Progenitor cell of endocrine pancreas (in vitro differentiated cells): Measurements from ENCODE around the gene CNTN2. TPM values are rescaled to one million over a fixed set of nuclear protein-coding genes. Genes with fewer than 3 reads are reported as not detected.

ENCODE experiments used
- DNase-seq: peaks from one replicate; pipeline ENCODE4 v3.0.0; 2021; ENCODE audit warnings: low spot score; ENCODE audit not compliant: unreplicated experiment
- H3K27ac Mint-ChIP-seq: 2 replicates; pipeline ENCODE4 v1.8.0; 2021; ENCODE audit warnings: mild to moderate bottlenecking, moderate library complexity, mixed read lengths
- H3K27me3 Mint-ChIP-seq: 2 replicates; pipeline ENCODE4 v1.8.0; 2021; ENCODE audit warnings: mixed read lengths
- H3K36me3 Mint-ChIP-seq: 2 replicates; pipeline ENCODE4 v1.8.0; 2022; ENCODE audit warnings: mixed read lengths; ENCODE audit not compliant: insufficient read depth
- H3K4me1 Mint-ChIP-seq: 2 replicates; pipeline ENCODE4 v1.8.0; 2021; ENCODE audit warnings: low read depth, mixed read lengths
- H3K4me3 Mint-ChIP-seq: 2 replicates; pipeline ENCODE4 v1.8.0; 2021; ENCODE audit warnings: low read depth, mild to moderate bottlenecking, moderate library complexity, mixed read lengths
- H3K9me3 Mint-ChIP-seq: 2 replicates; pipeline ENCODE4 v1.8.0; 2021; ENCODE audit warnings: low read depth, mixed read lengths
- total RNA-seq: library from RNA; stranded (reverse); gene quantifications from 2 replicates; pipeline ENCODE4 v1.2.1, GENCODE V29; 2021
- TF ChIP-seq, protein P1 (sequence below): fragments of 200-600 bp; sonication (generic); IDR thresholded peaks from one replicate; pipeline ENCODE4 v1.5.0; 2021; ENCODE audit warnings: antibody characterized with exemption, mild to moderate bottlenecking; ENCODE audit not compliant: unreplicated experiment

Gene CNTN2
- total RNA-seq, 1 donor from 2014 or later, result not detected

DNA sequence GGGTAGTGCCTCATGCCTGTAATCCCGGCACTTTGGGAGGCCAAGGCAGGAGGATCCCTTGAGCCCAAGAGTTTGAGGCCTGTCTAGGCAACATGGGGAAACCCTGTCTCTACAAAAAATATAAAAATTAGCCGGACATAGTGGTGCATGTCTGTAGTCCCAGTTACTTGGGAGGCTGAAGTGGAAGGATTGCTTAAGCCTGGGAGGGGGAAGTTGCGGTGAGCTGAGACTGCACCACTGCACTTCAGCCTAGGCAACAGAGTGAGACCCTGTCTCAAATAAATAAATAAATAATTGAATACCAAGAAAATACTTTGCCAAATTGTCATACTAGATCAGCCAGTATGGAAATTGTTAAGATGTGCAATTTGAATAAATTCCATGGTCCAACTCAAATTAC lies 84.6 kb downstream of the CNTN2 start:
- no peaks in the 10 kb centered on the region for H3K9me3 Mint-ChIP-seq
- DNase-seq, result no peak

More for the DNA sequence above, 84.6 kb downstream of the CNTN2 start:
- Mint-ChIP-seq H3K27me3 (no peaks in the 10 kb centered on the region), H3K4me1 (peaks cover 1% of the 10 kb centered on the region), H3K36me3 (no peaks in the 10 kb centered on the region), H3K4me3 (no peak overlapping the region), H3K27ac (no peak overlapping the region)
- TF ChIP-seq, protein P1, sequence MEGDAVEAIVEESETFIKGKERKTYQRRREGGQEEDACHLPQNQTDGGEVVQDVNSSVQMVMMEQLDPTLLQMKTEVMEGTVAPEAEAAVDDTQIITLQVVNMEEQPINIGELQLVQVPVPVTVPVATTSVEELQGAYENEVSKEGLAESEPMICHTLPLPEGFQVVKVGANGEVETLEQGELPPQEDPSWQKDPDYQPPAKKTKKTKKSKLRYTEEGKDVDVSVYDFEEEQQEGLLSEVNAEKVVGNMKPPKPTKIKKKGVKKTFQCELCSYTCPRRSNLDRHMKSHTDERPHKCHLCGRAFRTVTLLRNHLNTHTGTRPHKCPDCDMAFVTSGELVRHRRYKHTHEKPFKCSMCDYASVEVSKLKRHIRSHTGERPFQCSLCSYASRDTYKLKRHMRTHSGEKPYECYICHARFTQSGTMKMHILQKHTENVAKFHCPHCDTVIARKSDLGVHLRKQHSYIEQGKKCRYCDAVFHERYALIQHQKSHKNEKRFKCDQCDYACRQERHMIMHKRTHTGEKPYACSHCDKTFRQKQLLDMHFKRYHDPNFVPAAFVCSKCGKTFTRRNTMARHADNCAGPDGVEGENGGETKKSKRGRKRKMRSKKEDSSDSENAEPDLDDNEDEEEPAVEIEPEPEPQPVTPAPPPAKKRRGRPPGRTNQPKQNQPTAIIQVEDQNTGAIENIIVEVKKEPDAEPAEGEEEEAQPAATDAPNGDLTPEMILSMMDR, result no peak

Other genes with a start within 250 kb of the CNTN2 start
- gene NFASC, start 172.3 kb upstream of the CNTN2 start, total RNA-seq, result 6.9 and 8.3 TPM in 2 replicates
- 4.8 and 5.1 TPM in 2 replicates for gene TMEM81, start 41.2 kb downstream of the CNTN2 start, total RNA-seq
- 19.6 and 20.9 TPM in 2 replicates for gene RBBP5, start 78.8 kb downstream of the CNTN2 start, total RNA-seq
- gene DSTYK, start 168.5 kb downstream of the CNTN2 start, total RNA-seq, result 10.4 and 11.0 TPM in 2 replicates
- 4.6 and 5.0 TPM in 2 replicates for gene TMCC2, start 184.7 kb downstream of the CNTN2 start, total RNA-seq